IgD-negative memory B cell (primary cell): ENCODE measurements around the gene LOXL1. TPM values are rescaled to one million over a fixed set of nuclear protein-coding genes. Genes with fewer than 3 reads are reported as not detected.

ENCODE experiments used
- H3K27ac Mint-ChIP-seq, 3 donors: one replicate each; pipeline ENCODE4 v1.8.0; 2020 to 2022; ENCODE audit warnings: mild to moderate bottlenecking in 3 of 3, mixed read lengths in 3 of 3, moderate library complexity in 1 of 3
- H3K27me3 Mint-ChIP-seq: one replicate; pipeline ENCODE4 v1.8.0; 2021; ENCODE audit warnings: mixed read lengths
- H3K36me3 Mint-ChIP-seq: one replicate; pipeline ENCODE4 v1.8.0; 2020; ENCODE audit warnings: mild to moderate bottlenecking, mixed read lengths
- H3K4me1 Mint-ChIP-seq, 3 donors: one replicate each; pipeline ENCODE4 v1.8.0; 2020 to 2022; ENCODE audit warnings: mixed read lengths in 3 of 3, mild to moderate bottlenecking in 1 of 3
- H3K4me3 Mint-ChIP-seq, 4 donors: one replicate each; pipeline ENCODE4 v1.8.0; 2020 to 2022; ENCODE audit warnings: mild to moderate bottlenecking in 4 of 4, mixed read lengths in 4 of 4, moderate library complexity in 3 of 4
- H3K9me3 Mint-ChIP-seq, 3 donors: one replicate each; pipeline ENCODE4 v1.8.0; 2020 to 2021; ENCODE audit warnings: mixed read lengths in 3 of 3, mild to moderate bottlenecking in 1 of 3
- polyA plus RNA-seq: library from polyadenylated mRNA; unstranded; fragments of 300-500 nt; fragmentation: Illumina TruSeq; gene quantifications from one replicate; pipeline ENCODE4 v1.2.3, GENCODE V29; 2021

The LOXL1 gene
- polyA plus RNA-seq, 1 donor from 2014 or later: 0.55 TPM

GRCh38 chr15:73946795-73947370 is 20.6 kb downstream of the LOXL1 start:
- no peak overlapping the region for H3K27ac Mint-ChIP-seq
- H3K9me3 Mint-ChIP-seq: no peaks in the 10 kb centered on the region

GRCh38 chr15:73947651-73948050 is 21.4 kb downstream of the LOXL1 start:
- peak overlapping the region in 1 of 3 donors; percentile 48 for H3K27ac Mint-ChIP-seq

More at GRCh38 chr15:73946795-73947370, 20.6 kb downstream of the LOXL1 start:
- H3K36me3 Mint-ChIP-seq: no peaks in the 10 kb centered on the region
- peaks cover 5 to 9% (median 7%) of the 10 kb centered on the region in 3 donors for H3K4me1 Mint-ChIP-seq
- no peak overlapping the region for H3K4me3 Mint-ChIP-seq
- H3K27me3 Mint-ChIP-seq: peaks cover 1% of the 10 kb centered on the region

GRCh38 chr15:73948396-73948795 is 22.1 kb downstream of the LOXL1 start:
- Mint-ChIP-seq H3K36me3 (no peaks in the 10 kb centered on the region), H3K27me3 (peaks cover 1% of the 10 kb centered on the region), H3K27ac (peak overlapping the region in 1 of 3 donors; percentile 83)

More at GRCh38 chr15:73947651-73948050, 21.4 kb downstream of the LOXL1 start:
- peaks cover 1% of the 10 kb centered on the region for H3K27me3 Mint-ChIP-seq
- H3K4me3 Mint-ChIP-seq: no peak overlapping the region
- no peaks in the 10 kb centered on the region for H3K36me3 Mint-ChIP-seq
- no peaks in the 10 kb centered on the region for H3K9me3 Mint-ChIP-seq
- peaks cover 5 to 8% (median 5%) of the 10 kb centered on the region in 3 donors for H3K4me1 Mint-ChIP-seq

GRCh38 chr15:73948982-73949381 is 22.7 kb downstream of the LOXL1 start:
- Mint-ChIP-seq H3K27me3 (peaks cover 1% of the 10 kb centered on the region), H3K4me1 (peaks cover 4 to 8% (median 5%) of the 10 kb centered on the region in 3 donors), H3K4me3 (no peak overlapping the region), H3K36me3 (no peaks in the 10 kb centered on the region), H3K27ac (peak overlapping the region in 1 of 3 donors; percentile 83), H3K9me3 (no peaks in the 10 kb centered on the region)

More at GRCh38 chr15:73948396-73948795, 22.1 kb downstream of the LOXL1 start:
- H3K4me3 Mint-ChIP-seq: no peak overlapping the region
- peaks cover 4 to 8% (median 5%) of the 10 kb centered on the region in 3 donors for H3K4me1 Mint-ChIP-seq
- no peaks in the 10 kb centered on the region for H3K9me3 Mint-ChIP-seq

- H3K4me3 Mint-ChIP-seq: no peak overlapping the region
- peaks cover 4 to 8% (median 5%) of the 10 kb centered on the region in 3 donors for H3K4me1 Mint-ChIP-seq
- no peaks in the 10 kb centered on the region for H3K9me3 Mint-ChIP-seq
- H3K36me3 Mint-ChIP-seq: no peaks in the 10 kb centered on the region
- peak overlapping the region in 1 of 3 donors; percentile 83 for H3K27ac Mint-ChIP-seq
- H3K27me3 Mint-ChIP-seq: peaks cover 1% of the 10 kb centered on the region
These were observed 23.2 kb downstream of the LOXL1 start for GRCh38 chr15:73949496-73949895.

- Mint-ChIP-seq H3K36me3 (no peaks in the 10 kb centered on the region), H3K27me3 (peaks cover 1% of the 10 kb centered on the region), H3K4me3 (no peak overlapping the region), H3K4me1 (peaks cover 4 to 8% (median 5%) of the 10 kb centered on the region in 3 donors), H3K27ac (no peak overlapping the region), H3K9me3 (no peaks in the 10 kb centered on the region)
These were observed 24.2 kb downstream of the LOXL1 start for GRCh38 chr15:73950479-73950830.

GRCh38 chr15:73950831-73951561 is 24.7 kb downstream of the LOXL1 start:
- Mint-ChIP-seq H3K36me3 (no peaks in the 10 kb centered on the region), H3K27ac (no peak overlapping the region), H3K4me3 (no peak overlapping the region), H3K27me3 (peaks cover 1% of the 10 kb centered on the region), H3K9me3 (no peaks in the 10 kb centered on the region), H3K4me1 (peaks cover 3 to 7% (median 5%) of the 10 kb centered on the region in 3 donors)

- H3K27ac Mint-ChIP-seq: no peak overlapping the region
- H3K4me1 Mint-ChIP-seq: peaks cover 3 to 6% (median 5%) of the 10 kb centered on the region in 3 donors
- H3K9me3 Mint-ChIP-seq: no peaks in the 10 kb centered on the region
- no peak overlapping the region for H3K4me3 Mint-ChIP-seq
- H3K27me3 Mint-ChIP-seq: peaks cover 1% of the 10 kb centered on the region
- H3K36me3 Mint-ChIP-seq: no peaks in the 10 kb centered on the region
These were observed 25.3 kb downstream of the LOXL1 start for GRCh38 chr15:73951601-73952000.

- Mint-ChIP-seq H3K4me3 (no peak overlapping the region), H3K27me3 (no peaks in the 10 kb centered on the region), H3K27ac (no peak overlapping the region)
These were observed 26.1 kb downstream of the LOXL1 start for GRCh38 chr15:73952171-73952912.

GRCh38 chr15:73952913-73953750 is 26.9 kb downstream of the LOXL1 start:
- Mint-ChIP-seq H3K27ac (no peak overlapping the region), H3K4me3 (no peak overlapping the region), H3K36me3 (no peaks in the 10 kb centered on the region), H3K4me1 (peaks cover 3 to 6% (median 5%) of the 10 kb centered on the region in 3 donors), H3K27me3 (no peaks in the 10 kb centered on the region), H3K9me3 (no peaks in the 10 kb centered on the region)

More at GRCh38 chr15:73952171-73952912, 26.1 kb downstream of the LOXL1 start:
- peaks cover 3 to 6% (median 5%) of the 10 kb centered on the region in 3 donors for H3K4me1 Mint-ChIP-seq
- no peaks in the 10 kb centered on the region for H3K36me3 Mint-ChIP-seq
- H3K9me3 Mint-ChIP-seq: no peaks in the 10 kb centered on the region

GRCh38 chr15:73954188-73955145 is 28.2 kb downstream of the LOXL1 start:
- no peaks in the 10 kb centered on the region for H3K27me3 Mint-ChIP-seq
- H3K4me1 Mint-ChIP-seq: peaks cover 5 to 12% (median 9%) of the 10 kb centered on the region in 3 donors
- H3K36me3 Mint-ChIP-seq: no peaks in the 10 kb centered on the region
- H3K27ac Mint-ChIP-seq: no peak overlapping the region
- H3K4me3 Mint-ChIP-seq: no peak overlapping the region
- H3K9me3 Mint-ChIP-seq: no peaks in the 10 kb centered on the region

GRCh38 chr15:73955326-73955725 is 29.1 kb downstream of the LOXL1 start:
- no peaks in the 10 kb centered on the region for H3K9me3 Mint-ChIP-seq
- no peaks in the 10 kb centered on the region for H3K36me3 Mint-ChIP-seq
- H3K27ac Mint-ChIP-seq: no peak overlapping the region
- no peak overlapping the region for H3K4me3 Mint-ChIP-seq
- H3K4me1 Mint-ChIP-seq: peaks cover 5 to 16% (median 12%) of the 10 kb centered on the region in 3 donors
- no peaks in the 10 kb centered on the region for H3K27me3 Mint-ChIP-seq

GRCh38 chr15:73955861-73956742 is 29.8 kb downstream of the LOXL1 start:
- H3K9me3 Mint-ChIP-seq: no peaks in the 10 kb centered on the region
- no peak overlapping the region for H3K27ac Mint-ChIP-seq
- no peaks in the 10 kb centered on the region for H3K36me3 Mint-ChIP-seq
- H3K4me3 Mint-ChIP-seq: no peak overlapping the region
- H3K4me1 Mint-ChIP-seq: peaks cover 4 to 12% (median 9%) of the 10 kb centered on the region in 3 donors
- H3K27me3 Mint-ChIP-seq: no peaks in the 10 kb centered on the region
